ENCODE measurements around the gene FNDC4.

The FNDC4 gene

GRCh38 chr2:27502142-27502541 is 7.1 kb upstream of the FNDC4 start:
- no peaks in the 10 kb centered on the region for H3K27me3 ChIP-seq (ENCODE audit: low read depth)
- H3K9me3 ChIP-seq, result no peaks in the 10 kb centered on the region
- in situ Hi-C loops (cut with MboI; ENCODE audit: low sequenced_read_pairs), result no loop called here
- no peak overlapping the region for H3K4me3 ChIP-seq
- peaks cover 11% of the 10 kb centered on the region for H3K4me1 ChIP-seq
- no peak for DNase-seq (ENCODE audit: low spot score in 2 of 2)
- H3K36me3 ChIP-seq (replicated peaks), result no peaks in the 10 kb centered on the region

DNA sequence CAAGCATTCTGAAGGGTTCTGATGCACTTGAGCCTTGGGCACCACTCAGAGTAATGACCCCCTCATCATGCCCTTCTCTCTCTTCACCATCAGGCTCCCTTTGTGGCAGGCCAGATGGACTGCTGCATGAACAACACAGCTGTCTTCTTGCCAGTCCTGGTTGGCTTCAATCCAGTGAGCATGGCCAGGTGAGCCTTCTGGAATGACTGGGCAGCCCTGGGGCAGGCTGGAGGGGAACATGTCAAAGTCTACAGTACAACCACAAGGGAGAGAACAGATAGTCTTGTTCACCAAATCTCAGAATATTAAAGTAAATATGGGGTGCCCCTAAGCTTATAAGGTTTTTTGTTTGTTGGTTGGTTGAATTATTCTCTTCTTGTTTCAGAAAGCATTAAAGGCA is 6.0 kb upstream of the FNDC4 start:
- Histone ChIP-seq H3K36me3 (replicated peaks) (no peaks in the 10 kb centered on the region), H3K27me3 (ENCODE audit: low read depth) (no peaks in the 10 kb centered on the region), H3K4me3 (no peak overlapping the region), H3K9me3 (no peaks in the 10 kb centered on the region), H3K4me1 (peaks cover 11% of the 10 kb centered on the region)
- no peak for DNase-seq (ENCODE audit: low spot score in 2 of 2)
- in situ Hi-C loops (cut with MboI; ENCODE audit: low sequenced_read_pairs), result no loop called here

DNA sequence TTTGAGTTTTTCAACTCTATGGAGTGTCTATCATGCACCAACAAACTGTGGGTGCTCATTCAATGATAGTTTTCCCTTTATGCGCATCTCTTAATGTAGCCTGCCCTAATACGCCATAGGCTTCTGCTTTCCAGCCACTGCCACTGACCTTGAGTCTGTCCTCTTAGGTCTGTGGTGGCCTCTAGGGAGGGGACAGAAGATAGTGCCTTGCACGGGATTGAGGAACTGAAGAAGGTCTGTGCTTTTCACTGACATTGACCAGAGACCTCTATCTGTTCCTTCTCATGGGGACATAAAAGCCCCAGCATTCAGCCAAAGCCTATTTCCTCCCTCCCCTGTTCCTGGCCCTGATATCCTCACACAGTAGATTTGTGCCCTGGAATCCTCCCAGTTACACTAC is 4.0 kb upstream of the FNDC4 start:
- H3K36me3 ChIP-seq (replicated peaks), result no peaks in the 10 kb centered on the region
- H3K4me1 ChIP-seq, result peaks cover 19% of the 10 kb centered on the region
- no peaks in the 10 kb centered on the region for H3K27me3 ChIP-seq (ENCODE audit: low read depth)
- DNase-seq (ENCODE audit: low spot score in 2 of 2), result no peak
- no peaks in the 10 kb centered on the region for H3K9me3 ChIP-seq
- no peak overlapping the region for H3K4me3 ChIP-seq
- in situ Hi-C loops (cut with MboI; ENCODE audit: low sequenced_read_pairs), result no loop called here

DNA sequence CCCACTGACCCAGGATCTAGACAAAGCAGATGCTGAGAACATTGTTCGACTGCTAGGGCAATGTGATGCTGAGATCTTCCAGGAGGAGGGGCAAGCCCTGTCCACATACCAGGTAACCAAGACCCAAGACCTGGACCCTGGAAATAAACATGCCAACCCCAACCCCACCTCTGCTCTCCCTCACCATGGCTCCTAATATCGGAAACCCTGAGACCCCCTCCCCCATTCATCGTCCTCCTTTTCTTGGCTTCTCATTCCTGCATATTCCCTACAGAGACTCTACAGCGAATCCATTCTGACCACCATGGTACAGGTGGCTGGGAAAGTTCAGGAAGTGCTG is 2.3 kb upstream of the FNDC4 start:
- no peak for DNase-seq (ENCODE audit: low spot score in 2 of 2)
- Histone ChIP-seq H3K4me1 (peaks cover 10% of the 10 kb centered on the region), H3K4me3 (no peak overlapping the region), H3K27me3 (ENCODE audit: low read depth) (no peaks in the 10 kb centered on the region), H3K36me3 (replicated peaks) (no peaks in the 10 kb centered on the region; the same call in 1 of the 2 replicates), H3K9me3 (no peaks in the 10 kb centered on the region)
- in situ Hi-C loops (cut with MboI; ENCODE audit: low sequenced_read_pairs), result no loop called here

GRCh38 chr2:27496357-27497287 is 1.6 kb upstream of the FNDC4 start, which contains the start of gene GCKR:
Gene GCKR (plus strand): TSS chr2:27496839. CDS start chr2:27496905, 66 bp downstream.
- Histone ChIP-seq H3K9me3 (no peaks in the 10 kb centered on the region), H3K27me3 (ENCODE audit: low read depth) (no peaks in the 10 kb centered on the region), H3K4me3 (peak within 1 kb of the TSS; percentile 51; the same call in 1 of the 2 replicates), H3K36me3 (replicated peaks) (no peaks in the 10 kb centered on the region; the same call in 1 of the 2 replicates), H3K4me1 (peaks cover 10% of the 10 kb centered on the region)
- in situ Hi-C loops (cut with MboI; ENCODE audit: low sequenced_read_pairs), result no loop called here
- no peak for DNase-seq (ENCODE audit: low spot score in 2 of 2)

DNA sequence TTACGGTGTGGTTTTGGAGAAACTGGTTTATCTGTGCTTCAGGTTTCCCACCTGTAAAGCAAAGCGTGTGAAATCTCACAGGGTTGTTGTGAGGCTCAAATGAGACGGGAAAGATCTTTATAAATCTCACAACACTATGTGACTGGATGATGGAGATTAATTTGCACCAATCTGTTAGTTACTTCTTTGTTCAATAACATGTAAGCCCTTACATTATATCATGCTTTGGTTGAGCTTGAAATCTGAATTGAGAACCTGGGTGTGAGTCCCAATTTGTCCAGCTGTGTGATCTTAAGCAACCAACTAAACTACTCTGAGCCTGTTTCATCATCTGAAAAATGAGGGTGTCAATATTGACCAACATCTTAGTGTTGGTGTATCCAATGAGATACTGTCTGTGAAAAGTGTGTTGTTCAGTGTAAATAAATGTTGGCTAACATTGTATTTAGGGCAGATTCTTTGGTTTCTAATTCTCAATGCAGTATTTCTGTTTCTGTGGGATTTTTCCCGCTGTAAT is 898 bp upstream of the FNDC4 start:
- Histone ChIP-seq H3K27me3 (ENCODE audit: low read depth) (no peaks in the 10 kb centered on the region), H3K9me3 (no peaks in the 10 kb centered on the region), H3K4me1 (peaks cover 10% of the 10 kb centered on the region), H3K4me3 (peak overlapping the region; percentile 51; the same call in 1 of the 2 replicates), H3K36me3 (replicated peaks) (no peaks in the 10 kb centered on the region; the same call in 1 of the 2 replicates)
- no peak for DNase-seq (ENCODE audit: low spot score in 2 of 2)
- in situ Hi-C loops (cut with MboI; ENCODE audit: low sequenced_read_pairs), result no loop called here

DNA sequence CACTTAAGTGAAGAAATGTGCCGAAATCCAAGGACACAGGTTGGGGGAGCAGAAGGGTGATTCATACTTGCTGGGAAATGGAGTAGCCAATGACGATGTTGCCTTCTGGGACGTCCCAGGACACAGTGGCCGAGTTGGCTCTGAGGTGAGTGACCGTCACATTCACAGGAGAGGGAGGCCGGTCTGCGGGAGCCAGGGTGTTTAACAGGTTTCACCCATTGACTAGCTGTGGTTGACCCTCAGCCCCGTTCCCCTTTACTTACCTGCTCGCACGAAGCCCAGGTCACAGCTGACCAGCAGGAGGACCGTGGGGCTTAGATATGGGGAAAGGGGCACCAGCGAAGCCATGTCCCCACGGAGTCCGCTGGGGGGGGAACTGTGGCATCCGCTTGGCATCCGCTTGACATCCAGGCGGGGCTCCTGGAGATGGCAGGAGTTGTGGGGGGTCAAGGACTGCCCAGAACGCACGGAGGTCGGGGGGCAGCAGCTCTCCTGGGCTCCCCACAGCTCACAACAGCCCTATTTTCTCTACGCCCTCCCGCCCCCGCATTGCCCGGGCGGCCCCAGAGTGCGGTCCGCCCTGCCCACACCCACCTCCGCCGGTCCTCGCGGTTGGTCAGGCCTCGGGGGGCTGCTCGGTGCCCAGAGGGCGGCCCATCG is 586 bp downstream of the FNDC4 start:
- peaks cover 14% of the 10 kb centered on the region for H3K4me1 ChIP-seq
- in situ Hi-C loops (cut with MboI; ENCODE audit: low sequenced_read_pairs), result no loop called here
- H3K4me3 ChIP-seq, result peak overlapping the region; percentile 51
- no peaks in the 10 kb centered on the region for H3K9me3 ChIP-seq
- H3K36me3 ChIP-seq (replicated peaks), result no peaks in the 10 kb centered on the region; the same call in 1 of the 2 replicates
- H3K27me3 ChIP-seq (ENCODE audit: low read depth), result no peaks in the 10 kb centered on the region
- DNase-seq (ENCODE audit: low spot score in 2 of 2), result peak in 1 of 2 experiments; percentile 15

DNA sequence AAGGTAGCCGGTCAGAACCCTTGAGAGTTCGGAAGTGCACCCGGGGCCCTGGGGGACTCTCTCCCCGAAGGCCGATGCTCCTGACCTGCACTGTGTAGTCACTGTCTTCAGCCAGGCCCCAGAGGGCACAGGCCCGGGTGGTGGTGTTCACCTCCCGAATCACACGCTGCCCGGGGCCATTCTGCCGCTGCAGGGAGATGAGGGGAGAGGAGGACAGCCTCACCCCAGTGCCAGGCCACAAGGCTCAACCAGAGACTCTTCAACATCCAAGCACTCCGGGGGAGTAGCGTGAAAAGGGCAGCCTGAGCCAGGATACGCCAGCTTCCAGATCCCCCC is 1.1 kb downstream of the FNDC4 start:
- in situ Hi-C loops (cut with MboI; ENCODE audit: low sequenced_read_pairs), result no loop called here
- Histone ChIP-seq H3K9me3 (no peaks in the 10 kb centered on the region), H3K4me3 (no peak overlapping the region), H3K36me3 (replicated peaks) (no peaks in the 10 kb centered on the region; the same call in 1 of the 2 replicates), H3K4me1 (peaks cover 14% of the 10 kb centered on the region), H3K27me3 (ENCODE audit: low read depth) (no peaks in the 10 kb centered on the region)
- DNase-seq (ENCODE audit: low spot score in 2 of 2), result no peak

DNA sequence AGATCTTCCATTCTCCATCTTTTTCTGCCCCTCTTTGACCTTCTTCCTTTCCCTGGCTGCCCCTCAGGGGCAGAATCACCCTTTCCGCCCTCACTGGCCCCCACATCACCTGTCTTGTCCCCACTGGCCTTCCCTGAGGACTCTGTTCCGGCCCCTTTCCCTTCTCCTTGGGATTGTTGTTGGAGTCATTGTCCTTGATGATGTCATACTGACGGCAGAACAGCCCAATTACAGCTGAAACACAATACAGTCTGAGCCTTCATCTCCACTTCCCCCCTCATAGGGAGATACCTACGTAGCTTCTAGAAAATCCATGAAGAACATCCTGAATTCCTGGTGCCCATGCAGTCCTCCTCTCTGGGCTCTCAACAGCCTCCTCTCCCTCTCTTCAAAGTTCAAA is 2.4 kb downstream of the FNDC4 start:
- in situ Hi-C loops (cut with MboI; ENCODE audit: low sequenced_read_pairs), result no loop called here
- no peaks in the 10 kb centered on the region; the same call in 1 of the 2 replicates for H3K36me3 ChIP-seq (replicated peaks)
- peaks cover 14% of the 10 kb centered on the region for H3K4me1 ChIP-seq

GRCh38 chr2:27489498-27490397 is 5.3 kb downstream of the FNDC4 start, which contains the start of gene IFT172:
Gene IFT172 (minus strand): TSS chr2:27489743. CDS start chr2:27489653, 90 bp downstream.
- peaks cover 9% of the 10 kb centered on the region for H3K4me1 ChIP-seq
- H3K4me3 ChIP-seq, result peak within 1 kb of the TSS; percentile 45
- no peaks in the 10 kb centered on the region; the same call in none of the 2 replicates for H3K36me3 ChIP-seq (replicated peaks)
- no peaks in the 10 kb centered on the region for H3K9me3 ChIP-seq
- in situ Hi-C loops (cut with MboI; ENCODE audit: low sequenced_read_pairs), result no loop called here
- peak; percentile 100 for DNase-seq (ENCODE audit: low spot score in 2 of 2)
- H3K27me3 ChIP-seq (ENCODE audit: low read depth), result no peaks in the 10 kb centered on the region

More for the DNA sequence above, 2.4 kb downstream of the FNDC4 start:
- Histone ChIP-seq H3K4me3 (no peak overlapping the region), H3K9me3 (no peaks in the 10 kb centered on the region), H3K27me3 (ENCODE audit: low read depth) (no peaks in the 10 kb centered on the region)
- DNase-seq (ENCODE audit: low spot score in 2 of 2), result no peak

- DNase-seq (ENCODE audit: low spot score in 2 of 2), result peak; percentile 9 to 42
Observed at GRCh38 chr2:27489118-27489497, 5.9 kb downstream of the FNDC4 start.

GRCh38 chr2:27485496-27485895 is 9.5 kb downstream of the FNDC4 start:
- Histone ChIP-seq H3K4me1 (peaks cover 5% of the 10 kb centered on the region), H3K27me3 (ENCODE audit: low read depth) (no peaks in the 10 kb centered on the region), H3K4me3 (no peak overlapping the region), H3K9me3 (no peaks in the 10 kb centered on the region), H3K36me3 (replicated peaks) (peaks cover 12% of the 10 kb centered on the region)
- in situ Hi-C loops (cut with MboI; ENCODE audit: low sequenced_read_pairs), result no loop called here
- DNase-seq (ENCODE audit: low spot score in 2 of 2), result no peak

More at GRCh38 chr2:27489118-27489497, 5.9 kb downstream of the FNDC4 start:
- in situ Hi-C loops (cut with MboI; ENCODE audit: low sequenced_read_pairs), result no loop called here
- Histone ChIP-seq H3K9me3 (no peaks in the 10 kb centered on the region), H3K4me3 (peak overlapping the region; percentile 45), H3K4me1 (peaks cover 5% of the 10 kb centered on the region), H3K27me3 (ENCODE audit: low read depth) (no peaks in the 10 kb centered on the region), H3K36me3 (replicated peaks) (peaks cover under 1% of the 10 kb centered on the region)

GRCh38 chr2:27471961-27472360 is 23.0 kb downstream of the FNDC4 start:
- no peaks in the 10 kb centered on the region for H3K27me3 ChIP-seq (ENCODE audit: low read depth)
- no peaks in the 10 kb centered on the region for H3K4me1 ChIP-seq
- in situ Hi-C loops (cut with MboI; ENCODE audit: low sequenced_read_pairs), result no loop called here
- no peak overlapping the region for H3K4me3 ChIP-seq
- DNase-seq (ENCODE audit: low spot score in 2 of 2), result no peak
- no peaks in the 10 kb centered on the region for H3K9me3 ChIP-seq
- H3K36me3 ChIP-seq (replicated peaks), result peaks cover 30% of the 10 kb centered on the region

All from HAP-1 (cell line).